ENCODE measurements around the gene SLC17A1.

- TF ChIP-seq CTCF (conservative IDR thresholded peaks at IDR 0.05) = no peak
- TF ChIP-seq ZFX (IDR thresholded peaks at IDR 0.05) = no peak
Observed at GRCh38 chr6:25872814-25873213, 41.0 kb upstream of the SLC17A1 start.

Data from C4-2B (cell line).